IMR-90 (cell line): ENCODE data around the gene ZMIZ2. TPM values are rescaled to one million over a fixed set of nuclear protein-coding genes. Genes with fewer than 3 reads are reported as not detected.

ENCODE experiments used
- ATAC-seq: fragments of 200-7000 bp; cut with Tn5 transposase; 2 replicates; pipeline ENCODE4 v1.9.1; 2020; ENCODE audit warnings: low read depth, mild to moderate bottlenecking, moderate library complexity
- BruUV-seq: library from RNA; stranded (reverse); fragments of 400-500 nt; replicated peaks from 2 replicates; lab custom pipeline; 2021; lab: Mats Ljungman, UMichigan
- CTCF ChIA-PET: fragments of 300-600 bp; formaldehyde crosslinking; extraction: SDS; loops from one replicate; lab custom pipeline; 2021; ENCODE audit warnings: antibody characterized with exemption; lab: Yijun Ruan, JAX
- POLR2A ChIA-PET: fragments of 300-600 bp; sonication (Branson Sonifier 250); formaldehyde crosslinking; loops from one replicate; lab custom pipeline; 2022; ENCODE audit warnings: antibody characterized with exemption; ENCODE audit not compliant: unreplicated experiment; lab: Charles Lee
- DNase-seq: peaks from one replicate; pipeline ENCODE4 v3.0.0; 2013
- H2AFZ ChIP-seq: replicated peaks from 2 replicates; pipeline ENCODE3; 2013; ENCODE audit warnings: low read length, mild to moderate bottlenecking; ENCODE audit not compliant: poor library complexity
- H2AK5ac ChIP-seq: 2 replicates; pipeline ENCODE4 v1.6.1; 2013; ENCODE audit warnings: low read depth, low read length, inconsistent platforms
- H2AK9ac ChIP-seq: replicated peaks from 2 replicates; pipeline ENCODE3; 2013; ENCODE audit warnings: mild to moderate bottlenecking, low read depth, low read length, moderate library complexity; ENCODE audit not compliant: poor library complexity
- H2BK120ac ChIP-seq: 2 replicates; pipeline ENCODE4 v1.6.1; 2013; ENCODE audit warnings: low read depth, low read length, inconsistent platforms
- H2BK15ac ChIP-seq: 3 replicates; pipeline ENCODE4 v1.6.1; 2013; ENCODE audit warnings: low read depth, low read length, inconsistent platforms
- H2BK20ac ChIP-seq: 2 replicates; pipeline ENCODE4 v1.6.1; 2013; ENCODE audit warnings: low read depth, mild to moderate bottlenecking, inconsistent platforms, low read length, moderate library complexity
- H2BK5ac ChIP-seq: 2 replicates; pipeline ENCODE4 v1.6.1; 2013; ENCODE audit warnings: mild to moderate bottlenecking, low read depth, low read length, inconsistent platforms; ENCODE audit not compliant: poor library complexity, severe bottlenecking
- H3K14ac ChIP-seq: replicated peaks from 2 replicates; pipeline ENCODE4 v1.6.1; 2013; ENCODE audit warnings: low read depth, low read length, inconsistent platforms
- H3K18ac ChIP-seq: 2 replicates; pipeline ENCODE4 v1.6.1; 2013; ENCODE audit warnings: low read depth, low read length, control low read depth
- H3K23ac ChIP-seq: 2 replicates; pipeline ENCODE4 v1.6.1; 2013; ENCODE audit warnings: low read depth, low read length, inconsistent platforms
- H3K27ac ChIP-seq: 2 replicates; pipeline ENCODE4 v1.5.1; 2013; ENCODE audit warnings: mild to moderate bottlenecking, control low read depth, low read length; ENCODE audit not compliant: insufficient read depth
- H3K27me3 ChIP-seq: 2 replicates; pipeline ENCODE4 v1.6.1; 2013; ENCODE audit warnings: low read length; ENCODE audit not compliant: control insufficient read depth, insufficient read depth
- H3K36me3 ChIP-seq: 2 replicates; pipeline ENCODE4 v1.6.1; 2013; ENCODE audit warnings: low read length, mixed read lengths; ENCODE audit not compliant: control insufficient read depth, insufficient read depth
- H3K4ac ChIP-seq: 2 replicates; pipeline ENCODE4 v1.6.1; 2013; ENCODE audit warnings: low read depth, low read length, inconsistent platforms
- H3K4me1 ChIP-seq: 2 replicates; pipeline ENCODE4 v1.6.1; 2013; ENCODE audit warnings: low read length, mixed read lengths; ENCODE audit not compliant: control insufficient read depth, insufficient read depth
- H3K4me2 ChIP-seq: 2 replicates; pipeline ENCODE4 v1.6.1; 2013; ENCODE audit warnings: low read depth, mild to moderate bottlenecking, control low read depth, low read length, moderate library complexity
- H3K4me3 ChIP-seq: 2 replicates; pipeline ENCODE4 v1.5.1; 2013; ENCODE audit warnings: low read depth, mild to moderate bottlenecking, control low read depth, low read length, moderate library complexity; ENCODE audit not compliant: insufficient read depth
- H3K56ac ChIP-seq: 2 replicates; pipeline ENCODE4 v1.6.1; 2013; ENCODE audit warnings: low read length, inconsistent platforms; ENCODE audit not compliant: insufficient read depth; ENCODE audit errors: extremely low read depth
- H3K79me1 ChIP-seq, 2 experiments: 2 replicates each; pipeline ENCODE4 v1.6.1; 2013; ENCODE audit warnings: low read length in 2 of 2, inconsistent platforms in 1 of 2, low read depth in 1 of 2
- H3K9ac ChIP-seq: 2 replicates; pipeline ENCODE4 v1.6.1; 2013; ENCODE audit warnings: low read depth, low read length, control low read depth
- H3K9me1 ChIP-seq: 2 replicates; pipeline ENCODE4 v1.6.1; 2013; ENCODE audit warnings: low read length, inconsistent platforms; ENCODE audit not compliant: insufficient read depth
- H3K9me3 ChIP-seq: 2 replicates; pipeline ENCODE4 v1.6.1; 2013; ENCODE audit warnings: low read length; ENCODE audit not compliant: control insufficient read depth, insufficient read depth
- H4K20me1 ChIP-seq: 2 replicates; pipeline ENCODE4 v1.6.1; 2013; ENCODE audit warnings: low read length, inconsistent platforms; ENCODE audit not compliant: insufficient read depth
- H4K5ac ChIP-seq: 2 replicates; pipeline ENCODE4 v1.6.1; 2013; ENCODE audit warnings: mild to moderate bottlenecking, low read depth, low read length, control low read depth
- H4K8ac ChIP-seq, 2 experiments: 2 replicates each; pipeline ENCODE4 v1.6.1; 2013; ENCODE audit warnings: low read depth in 2 of 2, low read length in 2 of 2, control low read depth in 1 of 2, inconsistent platforms in 1 of 2
- H4K91ac ChIP-seq: 2 replicates; pipeline ENCODE4 v1.6.1; 2013; ENCODE audit warnings: low read depth, low read length, inconsistent platforms; ENCODE audit not compliant: insufficient read depth
- CTCF ChIP-seq: conservative IDR thresholded peaks from 2 replicates; pipeline ENCODE4 v1.5.1; 2012; ENCODE audit warnings: mild to moderate bottlenecking, low read depth, low read length, improper control_type of control experiment
- ELK1 ChIP-seq: fragments of 150-350 bp; IDR thresholded peaks from 2 replicates; pipeline ENCODE4 v1.6.1; 2016; ENCODE audit warnings: low read depth, mild to moderate bottlenecking, low read length, moderate library complexity, borderline replicate concordance
- MAFK ChIP-seq: IDR thresholded peaks from 2 replicates; pipeline ENCODE4 v1.6.1; 2012; ENCODE audit warnings: low read depth, low read length, improper control_type of control experiment
- NFE2L2 ChIP-seq: fragments of 150-350 bp; IDR thresholded peaks from 2 replicates; pipeline ENCODE4 v1.6.1; 2016; ENCODE audit warnings: low read depth, mild to moderate bottlenecking, low read length
- RAD21 ChIP-seq: IDR thresholded peaks from 2 replicates; pipeline ENCODE4 v1.6.1; 2012; ENCODE audit warnings: low read length, improper control_type of control experiment
- SMC3 ChIP-seq: fragments of 150-350 bp; IDR thresholded peaks from 2 replicates; pipeline ENCODE4 v1.6.1; 2016; ENCODE audit warnings: low read depth, mild to moderate bottlenecking, antibody characterized with exemption, low read length, moderate library complexity
- WGBS, 2 experiments: methylation state at CpG; one replicate each; pipeline versions ENCODE4 v1.1.5 to v1.1.7; 2013; ENCODE audit warnings: missing lambda C conversion rate in 2 of 2; ENCODE audit not compliant: insufficient read length in 1 of 2; ENCODE audit errors: extremely low coverage in 2 of 2; 5-methylcytosine and 5-hydroxymethylcytosine counted together
- dilution Hi-C: fragments of 300-500 bp; cut with HindIII; formaldehyde crosslinking; loops from one replicate; pipeline ENCODE4 v1.14.3; 2018; ENCODE audit warnings: low sequenced_read_pairs; ENCODE audit not compliant: unreplicated experiment
- in situ Hi-C: fragments of 300-500 bp; cut with MboI; formaldehyde crosslinking; loops from 3 replicates; pipeline ENCODE4 v1.14.3; 2019; ENCODE audit warnings: low sequenced_read_pairs, inconsistent platforms, mixed read lengths
- intact Hi-C: fragments of 100-400 bp; cut with micrococcal nuclease; formaldehyde crosslinking; loops from 2 replicates; pipeline ENCODE4 v1.10.0; 2022
- polyA plus RNA-seq, 3 experiments: library from polyadenylated mRNA; depleted of rRNA; stranded (reverse); fragments of >200 nt; gene quantifications; 2 replicates each; pipeline ENCODE4 v1.2.3, GENCODE V29; 2012; ENCODE audit warnings: low replicate concordance in 1 of 3
- total RNA-seq: library from RNA; depleted of rRNA; stranded (reverse); fragments of >200 nt; gene quantifications from 2 replicates; pipeline ENCODE4 v1.2.3, GENCODE V29; 2012

ZMIZ2 gene
- total and polyA plus RNA-seq, 2 of the 4 experiments (the other 2 are of a cell fraction), result 3.0 to 24.0 TPM

GRCh38 chr7:44791278-44792219 lies 42.9 kb downstream of the ZMIZ2 start:
- Histone ChIP-seq H3K27ac (peak overlapping the region; percentile 84; the same call in 1 of the 2 replicates), H3K56ac (peak overlapping the region; percentile 70; the same call in 1 of the 2 replicates), H2AK9ac (no peak overlapping the region), H3K27me3 (no peaks in the 10 kb centered on the region), H3K36me3 (no peaks in the 10 kb centered on the region), H2BK120ac (peak overlapping the region; percentile 65), H3K9me1 (peaks cover 6% of the 10 kb centered on the region; the same call in 1 of the 2 replicates), H3K9ac (peak overlapping the region; percentile 67), H3K4ac (peak overlapping the region; percentile 69), H3K4me2 (peak overlapping the region; percentile 61; the same call in 1 of the 2 replicates), H3K4me1 (peaks cover 5% of the 10 kb centered on the region), H4K8ac (peak overlapping the region; percentile 67 to 90), H2AK5ac (peak overlapping the region; percentile 87), H3K14ac (peak overlapping the region; percentile 55), H4K5ac (peak overlapping the region; percentile 48), H2BK20ac (peak overlapping the region; percentile 65), H4K91ac (peak overlapping the region; percentile 51), H3K9me3 (no peaks in the 10 kb centered on the region), H3K23ac (no peak overlapping the region), H2BK5ac (peak overlapping the region; percentile 86), H2BK15ac (peak overlapping the region; percentile 93; the same call in 2 of the 3 replicates), H3K18ac (peak overlapping the region; percentile 84), H3K79me1 (peaks cover 3 to 9% of the 10 kb centered on the region in 2 experiments; a peak in 2 of 4 replicates), H4K20me1 (no peaks in the 10 kb centered on the region), H2AFZ (no peak overlapping the region), H3K4me3 (no peak overlapping the region)
- TF ChIP-seq MAFK (no peak; the same call in 1 of the 2 replicates), RAD21 (peak; percentile 38), CTCF (peak; percentile 36), ELK1 (no peak), SMC3 (peak; percentile 40; the same call in 1 of the 2 replicates), NFE2L2 (no peak)
- ChIA-PET CTCF (interaction anchor here (1.1 to 1.2 kb wide), 2 partner anchors 22 to 157 kb away, joined by 3 to 4 read pairs; no protein-coding TSS in a partner anchor), POLR2A (interaction anchor here (0.7 kb wide), 1 partner anchor 10 kb away, joined by 11 read pairs; no protein-coding TSS in a partner anchor)
- DNase-seq (peak; percentile 73), ATAC-seq (peak; percentile 55)
- in situ Hi-C loops, result no loop called here
- intact Hi-C loops, result no loop called here
- no TSS peak for BruUV-seq
- WGBS, 2 experiments, result 100% methylated on average over 2 of the region's 8 CpGs; no CpG with 5 or more reads in 1 of the 2 experiments
- dilution Hi-C loops, result no loop called here
